GM19238 (cell line): ENCODE measurements around the gene CNPY2.
"Not testable (repeated sequence)": the region's sequence is repeated elsewhere in the genome, so short reads cannot be mapped to it uniquely, and the experiment has no call there.

Experiments
- DNase-seq: peaks from one replicate; pipeline ENCODE4 v3.0.0; 2011; ENCODE audit warnings: low spot score; ENCODE audit not compliant: insufficient read length

CNPY2 gene

DNA sequence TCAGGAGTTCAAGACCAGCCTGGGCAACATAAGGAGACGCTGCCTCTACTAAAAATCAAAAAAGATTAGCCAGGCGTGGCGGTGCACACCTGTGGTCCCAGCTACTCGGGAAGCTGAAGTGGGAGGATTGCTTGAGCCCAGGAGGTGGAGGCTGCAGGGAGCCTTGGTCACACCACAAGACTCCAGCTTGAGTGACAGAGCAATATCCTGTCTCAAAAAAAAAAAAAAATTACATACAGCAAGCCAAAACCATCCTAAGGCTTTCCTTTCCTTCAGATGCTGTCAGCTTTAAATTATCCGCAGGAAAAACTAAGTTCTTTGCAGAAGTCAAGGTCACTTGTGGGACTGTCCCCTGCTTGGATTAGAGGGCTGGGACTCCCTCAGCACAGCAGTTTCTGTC, 17.0 kb downstream of the CNPY2 start:
- DNase-seq = no peak

DNA sequence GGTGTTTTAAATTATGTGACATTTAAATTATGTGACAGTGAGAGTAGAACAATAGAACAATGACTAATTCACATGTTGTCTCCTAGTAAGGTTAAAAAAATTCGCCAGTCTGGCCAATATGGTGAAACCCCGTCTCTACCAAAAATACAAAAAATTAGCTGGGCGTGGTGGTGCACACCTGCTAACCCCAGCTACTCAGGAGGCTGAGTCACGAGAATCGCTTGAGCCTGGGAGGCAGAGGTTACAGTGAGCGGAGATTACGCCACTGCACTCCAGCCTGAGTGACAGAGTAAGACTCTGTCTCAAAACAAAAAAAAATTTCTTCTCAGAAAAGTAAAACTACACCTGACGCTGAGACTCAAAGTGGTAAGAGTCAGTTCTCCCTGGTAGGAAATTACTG, 18.4 kb downstream of the CNPY2 start:
- DNase-seq = no peak

DNA sequence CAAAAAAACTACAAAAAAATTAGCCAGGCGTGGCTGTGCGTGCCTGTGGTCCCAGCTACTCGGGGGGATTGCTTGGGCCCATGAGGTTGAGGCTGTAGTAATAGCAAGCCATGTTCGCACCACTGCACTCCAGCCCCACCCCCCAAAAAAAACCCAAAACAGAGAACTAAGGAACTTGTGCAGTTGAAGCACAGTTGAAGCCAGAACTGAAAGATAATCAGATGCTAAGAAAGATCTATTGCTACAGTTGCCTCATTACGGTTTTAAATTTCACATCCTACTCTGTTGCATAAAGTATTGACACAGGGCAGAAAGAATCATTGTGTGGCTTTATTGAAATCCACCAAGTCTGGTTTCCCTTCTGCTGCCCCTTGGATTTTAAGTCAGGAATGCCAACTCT, 19.5 kb downstream of the CNPY2 start:
- DNase-seq = no peak

DNA sequence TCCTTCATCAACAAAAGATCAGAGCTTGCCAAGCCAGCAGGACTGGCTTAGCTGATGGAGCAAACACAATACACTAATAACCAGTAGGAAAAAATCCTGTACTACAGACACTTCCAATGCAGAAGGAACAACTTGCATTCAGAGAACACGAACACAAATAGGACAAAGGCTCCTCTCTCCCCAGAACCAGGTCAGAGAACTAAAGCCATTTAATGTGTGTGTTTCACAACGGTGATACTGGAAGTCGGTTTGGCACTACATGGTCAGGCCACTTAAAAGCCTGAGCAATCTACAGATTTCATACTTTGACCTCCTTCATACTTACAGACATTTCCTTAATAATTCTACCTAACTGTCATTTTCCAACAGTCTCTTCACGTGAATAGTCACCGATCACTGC, 22.0 kb downstream of the CNPY2 start:
- no peak for DNase-seq

DNA sequence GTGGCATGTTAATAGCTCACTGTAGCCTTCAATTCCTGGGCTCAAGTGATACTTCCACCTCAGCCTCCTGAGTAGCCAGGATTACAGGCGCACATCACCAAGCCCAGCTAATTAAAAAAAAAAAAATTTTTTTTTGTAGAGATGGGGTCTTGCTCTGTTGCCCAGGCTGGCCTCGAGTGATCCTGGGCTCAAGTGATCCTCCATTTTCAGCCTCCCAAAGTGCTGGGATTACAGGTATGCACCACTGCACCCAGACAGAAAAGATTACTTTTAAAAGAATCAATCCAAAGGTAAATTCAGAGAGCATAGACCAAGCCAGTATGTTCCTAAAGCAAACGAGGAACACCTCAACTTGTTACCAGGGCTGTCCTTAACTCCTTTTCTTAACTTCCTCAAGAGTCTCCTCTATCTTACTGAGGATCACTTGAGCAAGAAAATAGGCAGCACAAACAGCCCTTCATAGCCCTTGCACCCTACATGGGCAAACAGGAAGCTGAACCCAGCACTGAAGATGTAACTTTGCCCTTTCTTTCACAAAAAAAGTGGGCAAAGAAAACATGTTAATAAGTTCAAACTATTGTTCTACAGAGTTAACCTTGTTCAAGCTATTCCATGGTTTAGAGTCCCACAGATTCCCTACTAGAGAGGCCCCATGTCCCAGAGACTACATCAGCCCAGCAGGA, 26.9 kb downstream of the CNPY2 start:
- no peak for DNase-seq

DNA sequence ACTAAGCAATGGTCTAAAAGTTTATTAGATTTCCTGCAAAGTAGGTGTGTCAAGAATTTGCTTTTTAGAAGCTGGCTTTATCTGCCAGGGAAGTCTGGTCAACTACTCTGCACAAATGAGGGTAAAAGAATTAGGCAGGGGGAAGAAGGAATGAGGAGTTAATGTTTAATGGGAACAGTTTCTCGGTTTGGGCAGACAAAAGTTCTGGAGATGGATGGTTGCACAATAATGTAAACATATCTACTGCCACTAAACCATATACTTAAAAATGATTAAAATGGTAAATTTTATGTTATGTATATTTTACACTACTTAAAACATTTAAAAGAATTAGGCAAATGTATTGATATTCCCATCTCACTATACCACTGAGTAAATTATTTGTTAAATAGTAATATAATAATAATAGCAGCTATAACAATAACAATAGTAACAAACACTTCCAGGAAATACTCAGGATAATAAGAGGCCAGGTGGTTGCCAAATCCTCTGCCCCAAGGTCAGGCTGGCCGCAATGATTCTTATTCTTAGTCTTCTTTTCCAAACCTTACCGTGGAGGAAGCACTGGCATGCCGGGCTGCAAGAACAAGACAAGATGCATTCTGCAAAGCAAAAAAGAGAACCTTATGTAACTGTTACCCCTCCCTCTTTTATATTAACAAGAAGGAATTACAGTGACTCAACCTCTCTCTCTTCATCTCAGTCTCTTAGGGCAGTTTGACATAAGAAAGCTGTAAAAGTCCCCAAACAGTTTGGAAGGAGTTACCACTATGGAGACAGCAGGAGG, 29.6 kb downstream of the CNPY2 start:
- DNase-seq = no peak

DNA sequence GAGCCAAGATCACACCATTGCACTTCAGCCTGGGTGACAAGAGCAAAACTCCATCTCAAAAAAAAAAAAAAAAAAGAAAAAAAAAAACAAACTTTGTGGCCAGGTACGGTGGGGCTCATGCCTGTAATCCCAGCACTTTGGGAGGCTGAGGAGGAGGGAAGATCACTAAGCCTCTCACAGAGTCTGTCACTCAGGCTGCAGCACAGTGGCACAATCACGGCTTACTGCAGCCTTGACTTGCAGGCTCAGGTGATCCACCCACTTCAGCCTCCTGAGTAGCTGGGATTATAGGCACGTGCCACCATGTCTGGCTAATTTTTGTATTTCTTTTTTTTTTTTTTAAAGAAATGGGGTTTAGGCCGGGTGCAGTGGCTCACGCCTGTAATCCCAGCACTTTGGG, 31.5 kb downstream of the CNPY2 start:
- not testable (repeated sequence) for DNase-seq

DNA sequence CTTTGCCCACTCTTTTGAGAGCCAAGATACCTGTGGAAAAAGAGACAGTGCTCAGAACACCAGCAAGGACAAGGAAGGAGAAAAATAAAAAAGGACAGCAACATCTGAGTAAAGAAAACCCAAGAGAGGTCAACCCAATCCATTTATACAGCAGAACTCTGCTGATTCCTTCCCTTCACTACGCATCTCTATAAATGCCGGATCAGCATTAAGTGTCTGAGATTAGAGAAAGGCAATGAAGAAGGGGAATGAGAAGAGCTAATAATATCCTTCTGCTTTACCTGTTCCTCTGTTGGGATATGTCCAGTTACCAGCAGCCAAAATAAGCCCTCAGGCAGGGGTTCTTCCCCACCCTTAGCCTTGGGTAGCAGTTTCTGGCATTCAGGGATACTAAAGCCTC, 33.2 kb downstream of the CNPY2 start:
- DNase-seq = no peak

DNA sequence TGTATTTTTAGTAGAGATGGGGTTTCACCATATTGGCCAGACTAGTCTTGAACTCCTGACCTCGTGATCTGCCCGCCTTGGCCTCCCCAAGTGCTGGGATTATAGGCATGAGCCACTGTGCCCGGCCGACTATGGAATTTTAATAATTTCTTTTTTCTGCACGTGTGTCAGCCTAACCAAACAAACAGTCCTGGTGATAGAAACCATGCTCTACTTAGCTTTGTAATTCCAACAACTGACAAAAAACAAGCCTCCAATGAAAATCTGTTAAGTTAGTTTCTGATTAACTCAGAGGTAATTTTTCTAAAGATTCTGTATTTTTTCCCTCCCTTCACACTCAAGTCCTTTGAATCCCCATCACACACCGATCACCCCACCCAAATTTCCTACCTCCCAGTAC, 33.8 kb downstream of the CNPY2 start:
- DNase-seq = no peak

DNA sequence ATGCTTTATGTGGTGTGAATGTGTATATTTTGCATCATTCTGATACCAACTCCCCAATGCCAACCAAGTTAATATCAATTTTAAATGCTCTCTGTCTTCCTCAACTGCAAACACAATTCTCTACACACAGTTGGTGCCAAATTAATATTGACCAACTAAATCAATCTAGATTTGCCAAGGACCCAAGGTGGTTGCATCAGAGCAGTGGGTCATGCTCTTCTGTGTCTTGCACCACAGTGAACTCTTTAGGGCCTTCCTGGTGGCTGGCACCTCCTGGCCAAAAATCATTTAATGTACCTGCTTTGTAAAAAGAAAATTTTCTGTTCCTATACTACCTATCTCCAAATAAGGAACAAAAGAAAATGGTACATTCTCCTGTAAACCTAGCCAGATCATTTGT, 34.9 kb downstream of the CNPY2 start:
- DNase-seq = no peak

DNA sequence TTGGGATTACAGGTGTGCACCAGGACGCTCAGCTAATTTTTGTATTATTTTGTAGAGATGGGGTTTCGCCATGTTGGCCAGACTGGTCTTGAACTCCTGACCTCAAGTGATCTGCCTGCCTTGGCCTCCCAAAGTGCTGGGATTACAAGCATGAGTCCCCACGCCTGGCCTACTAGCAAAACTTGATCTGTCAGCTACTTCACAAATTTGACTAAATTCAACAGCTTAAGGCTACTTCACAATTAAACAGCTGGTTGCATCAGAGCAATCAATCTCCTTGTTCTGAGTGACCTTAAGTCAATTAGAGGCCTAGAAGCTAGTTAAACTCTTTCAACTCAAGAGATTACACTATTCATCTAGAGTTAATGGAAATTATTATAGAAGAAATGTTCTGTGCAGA, 36.9 kb downstream of the CNPY2 start:
- DNase-seq = no peak

DNA sequence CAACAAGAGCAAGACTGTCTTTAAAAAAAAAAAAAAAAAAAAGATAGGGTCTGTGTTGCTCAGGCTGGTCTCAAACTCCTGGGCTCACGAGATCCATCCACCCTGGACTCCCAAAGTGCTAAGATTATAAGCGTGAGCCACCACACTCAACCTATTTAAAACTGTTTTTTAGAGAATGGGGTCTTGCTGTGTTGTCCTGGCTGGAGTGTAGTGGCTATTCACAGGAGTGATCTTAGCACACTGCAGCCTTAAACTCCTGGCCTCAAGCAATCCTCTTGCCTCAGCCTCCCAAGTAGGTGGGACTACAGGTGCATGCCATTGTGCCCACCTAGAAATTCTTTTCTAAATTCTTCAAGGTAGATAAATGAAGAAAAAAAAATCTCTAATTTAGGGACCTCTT, 41.5 kb downstream of the CNPY2 start:
- DNase-seq = no peak

DNA sequence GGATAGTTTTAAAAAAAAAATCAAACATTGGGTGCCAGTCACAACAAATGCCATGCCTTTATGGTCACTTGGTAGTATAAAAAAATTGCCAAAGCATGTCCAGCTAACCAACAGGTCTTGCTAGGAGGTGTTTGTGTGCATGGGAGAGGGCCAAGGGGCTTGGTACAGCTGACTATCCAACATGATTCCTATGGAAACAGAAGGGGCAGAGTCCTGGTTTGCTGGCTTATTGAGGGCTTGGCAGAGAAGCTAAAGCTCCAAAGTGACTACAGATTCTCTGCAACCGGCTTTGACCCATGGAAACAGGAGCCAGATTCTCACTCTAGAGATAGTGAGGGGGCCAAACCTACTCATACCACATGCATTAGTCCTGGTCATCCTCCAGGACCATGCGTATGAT, 43.3 kb downstream of the CNPY2 start:
- not testable (repeated sequence) for DNase-seq

DNA sequence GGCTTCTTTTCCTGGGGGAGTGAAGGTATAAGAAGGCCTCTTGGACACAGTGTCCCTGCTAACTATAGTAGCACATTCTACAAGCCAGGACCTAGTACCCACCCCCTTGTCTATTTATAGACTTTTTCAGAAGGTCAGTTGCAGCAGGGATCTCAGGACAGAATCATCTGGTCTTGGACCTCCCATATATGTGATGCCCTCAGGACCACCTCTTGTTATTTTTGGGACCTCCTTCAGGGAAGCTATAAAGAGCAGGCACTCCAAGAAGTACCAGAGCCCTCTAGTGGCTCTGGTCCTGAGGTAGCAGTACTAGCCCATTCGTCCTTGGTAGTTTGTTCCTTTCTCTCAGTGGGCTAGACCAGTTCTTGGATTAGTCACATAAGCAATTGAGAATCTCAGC, 44.8 kb downstream of the CNPY2 start:
- no peak for DNase-seq

DNA sequence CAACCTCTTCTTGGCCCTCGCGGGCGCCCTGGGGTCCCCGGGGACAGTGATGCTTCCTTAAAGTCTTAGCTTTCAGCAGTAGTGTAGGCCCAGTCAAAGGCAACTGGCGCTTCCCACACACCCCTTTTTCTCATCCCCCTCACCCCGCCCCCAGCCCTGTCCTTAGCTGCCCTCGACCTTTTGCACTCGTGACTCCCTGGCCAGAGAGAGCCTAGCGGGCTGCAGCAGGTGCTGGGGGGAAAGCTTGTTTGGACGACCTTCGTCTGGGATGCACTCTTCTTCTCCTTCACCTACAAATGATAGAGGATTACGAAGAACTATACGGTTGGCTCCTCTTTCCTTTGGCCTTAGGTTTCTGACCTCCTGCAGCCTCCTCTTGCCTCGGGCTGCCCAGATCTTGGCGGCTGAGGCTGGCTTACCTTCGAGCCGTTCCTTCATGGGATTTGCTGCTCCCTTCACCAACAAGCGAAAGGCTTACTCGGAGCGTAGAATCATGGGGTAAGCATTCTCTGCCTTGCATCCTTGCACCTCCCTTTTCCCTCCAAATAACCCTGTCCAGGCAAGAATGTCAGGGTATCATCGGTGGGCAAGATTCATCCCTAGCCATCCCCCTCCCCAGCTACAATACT, 48.2 kb downstream of the CNPY2 start:
- no peak for DNase-seq

DNA sequence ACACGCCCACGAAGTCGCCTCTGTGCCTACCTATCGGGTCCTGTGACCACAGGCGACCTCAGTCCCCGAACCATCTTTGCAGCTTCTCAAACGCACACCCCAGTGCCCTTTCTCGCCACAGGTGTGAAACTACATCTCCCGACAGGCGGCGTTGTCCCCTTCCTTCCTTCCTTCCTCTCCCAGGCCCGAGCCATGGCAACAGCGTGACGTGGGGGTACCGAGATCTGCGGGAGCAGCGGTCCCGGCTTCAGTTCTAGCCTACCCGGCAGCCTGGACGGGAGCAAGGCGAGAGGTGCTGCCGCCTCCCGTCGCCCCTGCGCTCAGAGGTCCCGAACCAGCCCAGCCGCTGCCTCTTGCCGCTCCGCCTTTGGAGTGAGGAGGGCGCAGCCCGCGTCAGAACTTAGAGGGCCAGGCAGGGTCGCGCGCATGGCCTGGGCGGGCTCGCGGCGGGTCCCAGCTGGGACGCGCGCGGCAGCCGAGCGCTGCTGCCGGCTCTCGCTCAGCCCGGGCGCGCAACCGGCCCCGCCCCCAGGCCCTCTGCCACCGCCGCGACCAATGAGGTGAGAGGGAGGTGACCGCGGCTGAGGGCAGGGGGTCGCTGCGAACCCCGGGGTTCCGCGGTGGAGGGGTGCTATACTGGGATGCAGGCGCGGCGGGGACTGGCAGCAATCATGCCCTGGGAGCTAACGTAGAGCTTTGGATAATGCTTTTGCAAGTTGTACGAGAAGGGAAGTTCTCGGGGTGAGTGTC, 48.9 kb downstream of the CNPY2 start, which contains the start of gene COQ10A:
TSS of gene COQ10A (plus strand) at position 250 of the 750 bp plus-strand sequence. CDS start at position 427, 177 bp downstream.
- peak; percentile 96 for DNase-seq

DNA sequence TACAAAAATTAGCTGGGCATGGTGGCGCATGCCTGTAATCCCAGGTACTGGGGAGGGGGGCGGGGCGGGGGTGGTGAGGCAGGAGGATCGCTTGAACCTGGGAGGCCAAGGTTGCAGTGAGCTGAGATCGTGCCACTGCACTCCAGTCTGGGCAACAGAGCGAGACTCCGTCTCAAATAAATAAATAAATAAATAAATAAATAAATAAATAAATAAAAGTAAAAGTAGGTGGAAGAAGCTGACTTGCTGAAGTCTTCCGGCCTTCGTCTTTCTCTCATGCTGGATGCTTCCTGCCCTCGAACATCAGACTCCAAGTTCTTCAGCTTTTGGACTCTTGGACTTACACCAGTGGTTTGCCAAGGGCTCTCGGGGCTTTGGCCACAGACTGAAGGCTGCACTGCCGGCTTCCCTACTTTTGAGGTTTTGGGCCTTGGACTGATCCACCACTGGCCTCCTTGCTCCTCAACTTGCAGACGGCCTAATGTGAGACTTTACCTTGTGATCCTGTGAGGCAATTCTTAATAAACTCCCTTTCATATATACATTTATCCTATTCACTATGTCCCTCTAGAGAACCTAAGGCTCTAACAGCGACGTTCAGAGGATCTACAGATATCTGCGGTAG, 49.6 kb downstream of the CNPY2 start:
- DNase-seq = not testable (repeated sequence)

DNA sequence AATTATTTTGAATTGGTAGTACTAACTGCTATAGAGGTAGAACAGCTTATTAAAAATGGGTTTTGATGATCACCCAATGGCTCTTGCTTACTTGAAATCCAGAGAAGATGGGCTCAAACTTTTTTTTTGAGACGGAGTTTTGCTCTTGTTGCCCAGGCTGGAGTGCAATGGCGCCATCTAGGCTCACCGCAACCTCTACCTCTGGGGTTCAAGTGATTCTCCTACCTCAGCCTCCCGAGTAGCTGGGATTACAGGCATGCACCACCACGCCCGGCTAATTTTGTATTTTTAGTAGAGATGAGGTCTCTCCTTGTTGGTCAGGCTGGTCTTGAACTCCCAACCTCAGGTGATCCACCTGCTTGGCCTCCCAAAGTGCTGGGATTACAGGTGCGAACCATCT, 52.8 kb downstream of the CNPY2 start:
- not testable (repeated sequence) for DNase-seq

DNA sequence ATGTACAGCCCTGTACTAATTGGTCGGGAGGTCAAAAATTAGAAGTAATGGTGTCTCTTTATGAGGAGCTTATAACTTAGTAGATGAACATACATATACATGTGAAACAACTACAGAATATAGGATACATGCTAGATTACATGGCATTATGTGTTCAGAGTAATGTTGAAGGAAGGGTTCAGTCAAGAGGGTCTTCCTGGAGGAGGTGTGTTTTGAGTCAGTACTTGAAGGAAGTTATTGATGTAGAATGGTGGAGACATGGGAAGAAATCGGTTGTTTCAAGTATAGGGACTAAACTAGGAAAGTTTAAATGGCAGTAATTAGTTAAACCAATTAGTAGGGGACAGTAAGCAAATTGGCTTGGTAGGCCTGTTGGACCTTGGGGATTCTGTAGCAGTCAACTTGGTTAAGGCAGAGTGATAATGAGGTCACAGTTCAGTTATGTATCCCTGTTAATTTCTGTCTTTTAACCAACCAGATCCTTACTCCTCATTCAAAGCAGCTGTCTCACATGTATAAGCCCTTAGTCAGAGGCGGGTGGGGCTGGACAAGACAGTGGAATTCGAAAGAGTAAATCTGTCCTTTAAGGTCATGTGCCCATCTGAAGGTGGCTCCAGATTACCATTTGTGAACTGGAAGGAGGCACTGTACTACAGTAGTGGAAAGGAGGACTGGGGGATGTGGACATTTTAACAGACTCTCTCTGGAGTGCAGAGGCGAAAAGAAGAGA, 54.1 kb downstream of the CNPY2 start:
- no peak for DNase-seq

DNA sequence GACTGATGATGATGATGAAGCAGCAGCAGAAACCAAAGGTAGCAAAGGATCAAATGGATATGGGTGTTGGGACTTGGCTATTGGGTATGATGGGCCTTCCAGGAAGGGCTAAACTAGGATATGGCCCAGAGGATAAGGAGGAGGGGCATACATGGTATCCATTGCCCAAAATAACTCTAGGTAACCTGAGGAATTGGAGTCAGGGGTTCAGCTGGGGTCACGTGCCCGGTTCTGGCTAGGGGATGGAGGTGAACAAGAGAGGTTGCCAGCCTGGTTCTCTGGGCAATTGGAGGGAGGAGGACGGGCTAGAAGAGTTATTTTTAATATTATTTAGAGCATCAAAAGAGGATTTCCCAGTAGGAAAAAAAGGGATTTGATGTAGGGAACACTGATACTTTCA, 54.9 kb downstream of the CNPY2 start:
- no peak for DNase-seq

DNA sequence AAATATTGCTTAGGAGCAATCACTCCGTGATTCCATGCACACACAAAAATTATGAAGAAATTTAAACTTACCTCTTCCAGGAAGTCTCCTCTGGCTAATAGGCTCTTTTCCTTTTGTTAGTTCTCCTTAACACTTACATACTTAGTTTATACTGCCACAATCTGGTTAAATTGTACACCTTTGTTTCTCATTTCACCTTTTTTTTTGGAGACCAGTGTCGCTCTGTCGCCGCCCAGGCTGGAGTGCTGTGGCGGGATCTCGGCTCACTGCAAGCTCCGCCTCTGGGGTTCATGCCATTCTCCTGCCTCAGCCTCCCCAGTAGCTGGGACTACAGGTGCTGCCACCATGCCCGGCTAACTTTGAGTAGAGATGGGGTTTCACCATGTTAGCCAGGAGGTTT, 55.4 kb downstream of the CNPY2 start:
- no peak for DNase-seq
